NCI-H2107 treated with DMSO at 0.1 percent for 48 hours (cell line): ENCODE results near the gene PCDHA1.
A peak's percentile ranks its signal among the peaks of the same experiment; 100 is the strongest.

Experiments
- DNase-seq: peaks from one replicate; lab custom pipeline; 2025; ENCODE audit not compliant: unreplicated experiment; lab: John Stamatoyannopoulos, UW

Gene PCDHA1

DNA sequence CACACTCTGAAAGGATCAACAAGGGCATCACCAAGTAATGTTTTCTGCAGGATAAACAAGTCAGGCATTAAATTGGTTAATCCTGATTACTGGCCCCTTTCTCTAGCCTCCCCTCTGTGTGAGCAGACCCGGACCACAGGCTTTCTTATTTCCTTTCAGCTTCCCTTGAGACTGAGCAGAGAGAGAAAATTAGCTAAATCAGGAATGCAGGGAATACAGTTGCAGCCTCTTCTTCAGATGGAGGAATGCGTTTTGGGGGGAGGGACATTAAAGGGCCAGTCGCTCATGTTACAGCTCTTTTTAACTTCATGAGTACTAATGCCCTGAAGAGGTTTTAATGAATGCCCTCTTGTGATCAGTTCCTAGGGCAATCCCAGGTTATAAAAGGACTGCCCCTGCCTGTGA is 200.2 kb downstream of the PCDHA1 start:
- DNase-seq = no peak

DNA sequence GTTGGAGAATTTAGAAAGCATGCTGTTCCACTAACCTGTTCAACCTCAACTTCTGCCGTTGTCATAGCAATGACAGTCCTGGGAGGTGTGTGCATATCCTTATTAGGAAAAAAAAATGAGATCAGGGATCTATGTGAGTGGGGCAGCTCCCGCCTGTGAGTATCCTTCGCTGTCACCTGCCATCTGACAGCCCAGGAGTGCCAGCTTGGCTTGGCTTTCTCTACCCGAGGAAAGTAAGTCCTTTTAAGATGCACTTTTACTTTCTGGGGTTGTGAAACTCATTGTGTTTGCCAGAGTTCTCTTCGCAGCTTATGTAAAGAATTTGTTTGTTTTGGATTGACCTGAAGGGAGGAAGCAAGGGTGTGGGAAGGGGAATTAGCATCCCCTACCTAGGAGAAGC is 202.2 kb downstream of the PCDHA1 start:
- DNase-seq = no peak

DNA sequence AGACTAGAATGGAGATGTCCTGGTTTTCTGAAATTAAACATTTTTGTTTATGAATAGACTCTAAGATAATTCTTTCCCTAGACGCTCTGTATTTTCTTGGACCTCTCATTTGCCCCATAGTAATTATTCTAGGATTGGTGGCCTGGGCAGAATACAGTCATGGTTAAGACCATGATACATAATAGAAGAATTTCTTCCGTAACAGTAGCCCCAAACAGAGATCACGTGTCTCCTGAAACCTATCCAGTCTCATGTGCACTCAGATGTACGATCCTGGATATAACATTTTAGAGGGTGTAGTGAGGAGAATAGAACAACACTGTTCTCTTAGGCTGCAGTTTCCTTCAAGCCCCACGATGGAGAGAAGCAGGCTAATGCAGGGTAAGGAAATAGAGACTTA is 202.7 kb downstream of the PCDHA1 start:
- DNase-seq = no peak

DNA sequence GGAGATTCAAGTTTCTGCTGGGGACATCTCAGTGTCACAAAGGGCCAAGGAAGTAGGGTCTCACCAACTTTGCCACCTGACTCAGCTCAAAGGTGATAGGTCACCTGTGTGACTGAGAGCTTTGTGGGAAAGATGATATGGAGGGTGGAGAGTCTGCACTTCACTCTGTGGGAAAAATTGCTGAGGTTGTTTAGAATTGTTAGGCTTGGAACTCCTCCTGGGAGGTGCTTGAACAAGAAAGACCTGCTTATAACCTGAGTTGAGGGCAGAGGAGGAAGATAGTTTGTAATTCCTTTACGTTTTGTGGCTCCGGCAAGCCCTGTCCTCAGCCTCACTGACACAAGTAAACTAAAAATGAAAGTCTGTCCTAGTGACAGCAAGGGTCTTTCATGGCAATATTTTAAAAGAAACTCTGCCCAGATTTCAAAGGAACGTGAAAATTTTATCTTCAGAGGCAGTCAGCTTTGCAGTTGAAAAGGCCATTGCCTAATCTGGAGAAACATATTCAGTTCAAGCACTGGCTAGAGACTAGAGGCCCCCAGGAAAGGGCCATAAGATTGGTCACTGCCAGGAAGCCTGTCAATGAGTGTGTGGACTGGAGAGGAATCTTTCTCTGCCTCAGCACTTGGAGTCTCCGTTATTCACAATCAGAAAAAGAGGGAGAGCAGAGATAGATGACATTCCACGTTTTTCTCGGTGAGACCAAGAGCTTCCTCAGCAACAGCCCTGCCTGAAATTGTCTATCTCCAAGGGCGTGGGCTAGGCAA is 203.5 kb downstream of the PCDHA1 start:
- DNase-seq = no peak

DNA sequence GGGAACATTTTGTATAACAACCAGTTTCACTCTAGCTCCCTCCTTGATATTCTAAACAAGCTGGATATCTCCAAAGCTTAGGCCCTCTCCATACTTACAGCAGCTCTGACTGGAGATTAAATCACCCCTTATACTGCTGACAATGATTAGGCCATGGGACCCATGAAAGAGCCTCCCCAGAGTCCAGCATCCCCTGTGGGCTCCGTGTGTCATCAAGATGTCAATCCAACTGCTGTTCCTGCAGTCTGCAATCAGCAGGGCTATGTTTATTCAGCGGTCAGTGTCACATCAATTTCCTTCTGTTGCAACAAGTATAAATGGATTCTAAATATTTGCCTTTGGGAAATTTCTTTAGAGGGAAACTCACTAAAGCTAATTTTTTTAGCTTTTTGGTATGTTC is 206.9 kb downstream of the PCDHA1 start:
- DNase-seq = no peak

DNA sequence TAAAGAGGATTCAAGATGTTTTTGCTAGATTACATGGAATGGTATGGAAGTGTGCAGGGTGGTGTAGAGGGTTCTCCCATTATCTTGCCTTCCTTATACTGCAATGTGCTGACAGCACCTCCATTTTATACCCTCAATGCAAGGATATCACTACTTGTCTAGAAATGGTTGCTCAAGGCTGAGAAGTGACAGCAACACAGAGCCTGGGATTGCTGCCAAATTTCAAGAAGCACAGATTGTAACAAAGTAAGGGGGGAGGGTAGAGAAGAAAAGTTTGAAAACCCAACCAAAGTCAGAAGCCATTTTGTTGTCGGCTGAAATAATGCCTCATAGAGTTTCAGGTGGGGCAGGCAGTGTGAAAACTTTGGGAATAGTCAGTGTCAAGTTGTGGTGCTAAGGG is 210.1 kb downstream of the PCDHA1 start:
- DNase-seq = no peak

DNA sequence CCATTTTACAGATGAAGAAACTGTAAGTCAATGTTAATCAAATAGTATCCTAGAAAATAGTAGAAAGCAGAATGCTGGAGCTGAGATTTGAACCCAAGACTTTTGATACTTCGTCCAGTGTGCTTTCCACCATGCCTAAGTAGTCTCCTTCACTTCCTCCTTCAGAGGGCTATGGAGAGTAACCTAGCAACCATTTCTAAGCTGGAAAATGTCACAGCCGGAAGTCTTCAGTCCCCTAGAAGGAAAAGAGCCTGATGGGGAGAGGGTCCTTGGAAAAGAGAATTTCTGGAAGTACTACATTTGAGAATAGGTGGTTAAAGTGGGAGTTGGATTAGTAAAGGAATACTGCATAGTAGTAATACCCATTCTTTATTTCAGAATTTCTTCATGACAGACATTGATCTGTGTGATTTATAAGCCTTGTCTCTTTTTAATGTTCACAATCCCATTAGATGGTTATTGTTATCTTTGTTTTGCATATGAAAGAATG is 213.0 kb downstream of the PCDHA1 start:
- no peak for DNase-seq

DNA sequence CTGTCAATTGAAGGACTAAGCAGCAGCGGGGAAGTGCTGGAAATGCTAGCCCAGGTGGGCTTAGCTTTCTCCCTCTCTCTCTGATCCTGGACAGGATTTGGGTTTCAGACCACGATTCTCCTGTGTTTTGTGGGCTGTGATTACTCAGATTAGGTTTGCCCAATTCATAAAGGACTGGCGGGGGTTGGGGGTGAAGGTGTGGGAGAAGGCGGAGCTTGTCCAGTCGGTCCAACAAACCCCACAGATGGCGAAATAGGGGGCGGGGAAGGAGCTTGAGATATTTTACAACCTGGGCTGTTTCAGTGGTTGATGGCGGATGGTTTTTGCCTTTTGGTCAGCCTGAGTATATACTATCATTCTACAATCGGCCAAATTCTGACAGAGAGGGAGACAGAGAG is 215.5 kb downstream of the PCDHA1 start:
- peak; percentile 8 for DNase-seq

DNA sequence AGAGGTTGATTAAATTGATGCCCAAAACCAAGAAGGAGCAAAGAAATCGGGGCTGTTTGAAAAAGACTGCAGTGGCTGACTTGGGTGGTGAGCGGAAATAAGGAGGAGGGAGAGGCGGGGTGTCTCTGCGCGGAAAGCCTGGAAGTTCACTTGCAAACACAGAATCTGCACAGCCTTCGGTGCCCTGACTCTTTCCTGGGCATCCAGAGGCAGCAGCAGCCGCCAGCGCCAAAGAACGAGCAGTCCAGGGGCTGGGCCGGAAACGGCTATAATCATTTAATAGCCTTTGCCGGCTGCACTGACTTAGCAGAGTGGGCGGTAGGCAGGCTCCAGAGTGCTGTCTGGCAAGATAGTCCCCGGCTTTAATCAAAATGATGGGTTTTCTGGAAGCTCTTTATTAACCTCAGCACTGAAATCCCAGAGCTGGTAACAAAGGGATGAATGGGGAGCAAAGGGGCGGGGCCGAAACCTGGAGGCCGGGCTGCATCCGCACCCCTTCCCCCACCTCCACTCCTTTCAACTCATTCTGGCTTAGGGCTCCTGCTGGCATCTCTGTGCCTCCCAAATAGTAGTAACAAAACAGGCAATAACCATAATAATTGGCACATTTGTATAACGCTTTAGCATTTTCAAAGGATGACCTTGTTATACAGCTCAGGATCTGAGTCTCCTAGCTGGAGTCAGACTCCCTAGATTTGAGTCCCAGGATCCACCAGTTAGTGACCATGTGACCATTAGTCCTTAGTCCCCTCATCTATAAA is 216.1 kb downstream of the PCDHA1 start:
- DNase-seq = peak; percentile 26

DNA sequence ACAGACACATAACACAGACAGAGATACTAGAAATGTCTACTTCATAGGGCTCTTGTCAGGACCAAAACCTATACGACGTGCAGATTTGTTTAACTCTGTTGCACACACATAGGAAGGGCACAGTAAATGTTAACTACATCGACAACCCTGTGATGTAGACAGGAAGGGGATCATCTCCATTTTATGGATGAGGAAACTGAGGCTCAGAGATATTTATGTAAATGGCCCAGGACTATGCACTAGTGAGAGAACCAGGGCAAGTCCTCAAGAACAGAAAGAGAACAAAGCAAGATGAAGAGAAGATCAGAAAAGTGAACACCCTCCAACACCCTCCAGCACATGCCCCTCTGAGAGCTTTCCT is 216.6 kb downstream of the PCDHA1 start:
- no peak for DNase-seq

DNA sequence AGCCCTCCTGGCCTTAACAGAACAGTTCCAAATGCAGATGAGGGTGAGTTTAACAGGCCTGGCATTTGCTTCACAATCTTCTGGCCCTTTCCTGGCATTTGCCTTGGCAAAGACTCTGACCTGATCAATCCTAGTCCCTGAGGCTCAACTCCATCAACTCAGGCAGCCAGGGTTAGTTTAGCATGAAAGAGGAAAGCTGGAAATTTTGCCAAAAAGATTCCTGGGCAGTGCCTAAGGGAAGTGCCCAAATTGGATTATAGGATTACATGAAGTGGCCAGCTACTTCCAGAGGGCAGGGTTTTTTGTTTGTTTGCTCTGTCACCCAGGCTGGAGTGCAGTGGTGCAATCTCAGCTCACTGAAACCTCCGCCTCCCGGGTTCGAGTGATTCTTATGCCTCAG is 217.1 kb downstream of the PCDHA1 start:
- no peak for DNase-seq

DNA sequence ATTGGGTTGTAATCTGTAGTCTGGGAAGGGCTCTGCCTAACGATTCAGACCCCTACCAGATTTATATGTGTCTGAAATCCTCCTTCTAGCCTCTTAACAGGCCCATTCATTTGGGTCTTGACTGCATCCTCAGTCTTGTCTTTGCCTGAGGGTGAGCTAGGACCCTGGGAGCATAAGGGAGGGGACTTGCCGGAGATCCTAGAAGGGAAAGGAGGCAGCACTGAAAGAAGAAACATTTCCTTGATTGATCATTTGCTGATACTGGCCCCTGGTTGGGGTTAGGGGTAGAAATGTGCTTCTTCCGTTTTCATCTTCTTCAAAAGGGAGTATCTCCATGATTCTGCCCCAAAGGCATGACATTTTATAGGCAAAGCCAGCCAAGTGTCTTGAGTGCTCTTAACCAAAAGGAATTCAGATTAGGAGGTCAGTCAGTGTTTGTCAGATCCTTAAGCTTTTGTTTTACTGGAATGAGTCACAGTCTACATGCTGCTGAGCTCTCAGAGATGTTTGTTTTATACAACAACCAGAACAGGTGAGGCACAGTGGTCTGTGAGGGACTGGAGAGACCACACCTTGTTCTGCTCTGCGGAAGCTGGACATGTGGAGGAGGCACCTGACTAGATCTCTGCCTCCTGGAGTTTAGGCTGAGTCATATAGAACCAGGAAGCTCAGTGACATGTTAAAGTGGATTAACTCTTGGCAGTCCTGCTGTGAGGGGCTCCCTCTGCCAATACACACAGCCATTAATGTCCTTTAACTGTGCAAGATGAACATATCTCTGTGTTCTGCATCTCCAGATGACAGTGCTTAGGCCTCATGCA is 218.1 kb downstream of the PCDHA1 start:
- peak; percentile 22 for DNase-seq

DNA sequence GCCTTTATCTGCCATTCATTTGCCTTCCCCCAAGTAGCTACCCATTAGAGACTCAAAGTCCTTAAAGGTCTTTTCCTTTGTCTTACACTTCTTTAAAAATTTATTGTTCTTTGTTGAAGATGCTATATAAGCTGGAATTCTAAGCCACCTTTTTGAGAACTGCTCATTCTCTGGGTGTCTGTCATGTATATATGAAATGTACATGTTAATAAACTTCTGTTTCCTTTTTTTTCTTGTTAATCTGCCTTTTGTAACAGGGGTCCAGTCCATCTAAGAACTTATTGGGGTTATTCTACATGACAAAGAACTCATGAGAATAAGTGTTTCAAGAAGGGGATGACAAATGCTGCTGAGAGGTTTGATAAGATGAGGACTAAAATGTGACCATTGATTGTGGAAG is 221.9 kb downstream of the PCDHA1 start:
- DNase-seq = no peak

DNA sequence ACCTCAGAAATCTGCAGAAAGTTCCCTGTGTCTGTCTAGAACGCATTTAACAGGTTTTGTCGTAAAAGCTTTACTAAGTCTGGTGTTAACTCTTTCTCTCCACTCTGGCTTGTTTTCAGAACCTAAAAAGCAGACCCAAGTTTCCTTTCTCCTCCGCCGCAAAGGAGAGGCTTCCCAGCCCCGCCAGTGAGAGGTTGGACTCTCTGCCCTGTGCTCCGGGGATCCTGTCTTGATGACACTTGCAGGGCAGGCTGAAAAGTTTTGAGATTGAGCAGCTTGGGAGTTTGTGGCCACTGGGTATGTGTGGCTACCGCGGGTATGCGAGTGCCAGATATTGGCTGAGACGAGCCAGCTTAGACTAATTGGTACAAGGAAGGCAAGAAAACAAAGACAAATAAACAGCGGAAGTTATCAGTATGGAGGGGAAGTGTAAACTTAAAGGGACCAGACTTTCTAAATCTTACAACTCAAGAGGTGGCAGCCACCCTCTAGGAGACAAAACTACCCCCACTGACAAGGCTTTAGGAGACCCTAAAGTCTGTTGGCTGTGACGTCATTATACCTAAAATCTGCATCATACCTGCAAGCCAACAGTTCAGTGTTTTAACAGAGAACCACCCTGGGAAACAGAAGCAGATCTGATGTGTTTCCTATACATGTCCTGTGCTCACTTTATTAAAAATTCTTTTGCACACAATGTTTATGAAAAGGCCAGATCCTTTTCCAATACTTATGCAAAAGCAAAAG is 224.3 kb downstream of the PCDHA1 start:
- no peak for DNase-seq

DNA sequence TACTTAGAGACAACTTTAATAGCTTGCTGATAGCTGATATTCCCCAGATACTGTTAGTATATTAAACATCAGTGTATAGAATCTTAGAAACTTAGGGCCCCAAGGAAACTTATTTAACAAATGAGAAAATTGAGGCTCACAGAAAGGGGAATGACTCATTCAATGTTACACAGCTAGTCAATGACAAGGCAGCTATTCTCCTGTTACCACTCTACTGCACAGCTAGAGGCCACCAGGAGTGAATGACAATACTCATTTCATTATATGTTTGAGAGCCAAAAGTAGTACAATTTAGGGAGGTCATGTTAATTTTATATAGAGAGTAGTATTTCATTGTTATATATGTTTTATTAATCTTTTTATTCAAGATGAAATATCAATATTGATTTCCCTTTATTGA is 232.0 kb downstream of the PCDHA1 start:
- DNase-seq = no peak

DNA sequence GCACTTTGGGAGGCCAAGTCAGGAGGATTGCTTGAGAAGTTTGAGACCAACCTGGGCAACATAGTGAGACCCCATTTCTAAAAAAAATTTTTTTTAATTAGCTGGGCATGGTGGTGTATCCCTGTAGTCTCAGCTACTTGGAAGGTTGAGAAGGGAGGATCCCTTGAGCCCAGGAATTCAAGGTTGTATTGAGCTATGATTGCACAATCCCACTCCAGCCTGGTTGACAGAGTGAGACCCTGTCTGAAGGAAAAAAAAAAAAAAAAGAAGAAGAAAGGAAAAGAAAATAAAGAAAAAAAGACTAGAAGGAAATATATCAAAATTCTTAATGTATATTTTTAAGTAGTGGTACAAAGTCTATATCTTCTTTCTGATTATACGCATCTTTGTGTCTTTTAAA is 236.4 kb downstream of the PCDHA1 start:
- DNase-seq = no peak

DNA sequence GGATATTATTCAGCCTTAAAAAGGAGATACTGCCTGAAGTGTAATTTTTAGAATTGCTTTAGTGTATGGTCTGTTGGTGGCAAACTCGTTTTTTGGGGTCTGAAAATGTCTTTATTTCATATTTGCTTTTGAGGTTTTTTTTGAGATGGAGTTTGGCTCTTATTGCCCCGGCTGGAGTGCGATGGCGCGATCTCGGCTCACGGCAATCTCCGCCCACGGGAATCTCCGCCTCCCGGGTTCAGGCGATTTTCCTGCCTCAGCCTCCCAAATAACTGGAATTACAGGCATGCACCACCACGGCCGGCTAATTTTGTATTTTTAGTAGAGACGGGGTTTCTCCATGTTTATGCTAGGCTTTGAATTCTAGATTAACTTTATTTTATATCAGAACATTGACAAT is 245.1 kb downstream of the PCDHA1 start:
- no peak for DNase-seq

DNA sequence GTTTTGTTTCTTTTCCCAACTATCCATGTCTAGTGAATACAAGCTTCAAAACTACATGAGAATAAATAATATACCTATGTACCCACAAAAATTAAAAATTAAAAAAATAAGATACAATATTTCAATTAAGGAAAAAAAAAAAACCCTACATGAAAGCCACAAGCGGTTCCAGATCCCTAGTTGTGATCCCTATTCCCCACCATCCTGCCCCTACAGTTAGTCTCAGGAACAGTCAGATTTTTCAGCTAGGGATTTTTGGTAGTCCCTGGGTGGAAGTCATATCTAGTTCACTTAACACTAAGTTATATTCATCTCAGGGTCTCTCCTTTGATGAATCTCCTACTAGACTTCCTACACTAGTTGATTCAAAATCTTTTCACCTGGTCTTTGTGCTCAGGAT is 246.7 kb downstream of the PCDHA1 start:
- no peak for DNase-seq

DNA sequence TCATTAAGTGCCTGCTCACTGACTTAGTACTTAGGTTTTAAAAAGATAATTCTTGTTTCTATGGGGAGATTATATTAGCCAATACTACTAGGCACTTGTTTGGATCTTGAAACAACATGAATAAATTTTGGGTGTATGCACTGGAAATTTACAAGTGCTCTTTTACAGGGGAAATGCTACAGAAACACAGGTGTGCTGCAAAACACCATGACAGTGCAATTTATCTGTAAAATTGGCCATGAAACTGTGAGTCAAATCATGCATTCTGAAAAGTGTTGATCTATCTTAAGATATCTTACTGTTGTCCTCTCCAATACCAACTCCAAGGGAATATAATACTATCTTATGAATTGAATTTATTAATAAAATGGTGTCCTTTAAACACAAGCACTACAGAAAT is 253.1 kb downstream of the PCDHA1 start:
- no peak for DNase-seq

DNA sequence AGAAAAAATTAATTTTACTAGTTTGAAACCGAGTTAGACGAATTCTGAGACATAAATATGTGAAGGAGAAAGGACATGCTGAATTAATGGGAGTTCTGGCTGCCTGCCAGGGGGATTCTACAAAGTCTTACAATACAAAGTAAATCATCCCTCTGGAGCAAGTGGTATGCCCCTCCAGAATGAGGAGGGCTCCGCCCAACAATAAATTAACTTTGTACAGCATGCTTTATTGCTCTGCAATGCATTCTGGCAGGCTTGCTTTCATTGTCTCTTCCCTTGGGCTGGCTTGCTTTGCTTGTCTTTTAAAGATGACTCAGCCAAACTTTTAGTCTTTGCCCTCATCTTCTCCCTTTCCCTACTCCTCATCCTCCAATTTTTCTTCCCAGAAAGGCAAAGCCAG is 253.6 kb downstream of the PCDHA1 start:
- DNase-seq = no peak
